Epidermal melanocyte (primary cell): ENCODE data around the gene MDM1.

Experiments
- DNase-seq: peaks from one replicate; pipeline ENCODE4 v3.0.0; 2011; ENCODE audit warnings: low spot score; ENCODE audit not compliant: insufficient read length

Gene MDM1, protein sequence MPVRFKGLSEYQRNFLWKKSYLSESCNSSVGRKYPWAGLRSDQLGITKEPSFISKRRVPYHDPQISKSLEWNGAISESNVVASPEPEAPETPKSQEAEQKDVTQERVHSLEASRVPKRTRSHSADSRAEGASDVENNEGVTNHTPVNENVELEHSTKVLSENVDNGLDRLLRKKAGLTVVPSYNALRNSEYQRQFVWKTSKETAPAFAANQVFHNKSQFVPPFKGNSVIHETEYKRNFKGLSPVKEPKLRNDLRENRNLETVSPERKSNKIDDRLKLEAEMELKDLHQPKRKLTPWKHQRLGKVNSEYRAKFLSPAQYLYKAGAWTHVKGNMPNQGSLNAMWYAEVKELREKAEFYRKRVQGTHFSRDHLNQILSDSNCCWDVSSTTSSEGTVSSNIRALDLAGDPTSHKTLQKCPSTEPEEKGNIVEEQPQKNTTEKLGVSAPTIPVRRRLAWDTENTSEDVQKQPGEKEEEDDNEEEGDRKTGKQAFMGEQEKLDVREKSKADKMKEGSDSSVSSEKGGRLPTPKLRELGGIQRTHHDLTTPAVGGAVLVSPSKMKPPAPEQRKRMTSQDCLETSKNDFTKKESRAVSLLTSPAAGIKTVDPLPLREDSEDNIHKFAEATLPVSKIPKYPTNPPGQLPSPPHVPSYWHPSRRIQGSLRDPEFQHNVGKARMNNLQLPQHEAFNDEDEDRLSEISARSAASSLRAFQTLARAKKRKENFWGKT

DNA sequence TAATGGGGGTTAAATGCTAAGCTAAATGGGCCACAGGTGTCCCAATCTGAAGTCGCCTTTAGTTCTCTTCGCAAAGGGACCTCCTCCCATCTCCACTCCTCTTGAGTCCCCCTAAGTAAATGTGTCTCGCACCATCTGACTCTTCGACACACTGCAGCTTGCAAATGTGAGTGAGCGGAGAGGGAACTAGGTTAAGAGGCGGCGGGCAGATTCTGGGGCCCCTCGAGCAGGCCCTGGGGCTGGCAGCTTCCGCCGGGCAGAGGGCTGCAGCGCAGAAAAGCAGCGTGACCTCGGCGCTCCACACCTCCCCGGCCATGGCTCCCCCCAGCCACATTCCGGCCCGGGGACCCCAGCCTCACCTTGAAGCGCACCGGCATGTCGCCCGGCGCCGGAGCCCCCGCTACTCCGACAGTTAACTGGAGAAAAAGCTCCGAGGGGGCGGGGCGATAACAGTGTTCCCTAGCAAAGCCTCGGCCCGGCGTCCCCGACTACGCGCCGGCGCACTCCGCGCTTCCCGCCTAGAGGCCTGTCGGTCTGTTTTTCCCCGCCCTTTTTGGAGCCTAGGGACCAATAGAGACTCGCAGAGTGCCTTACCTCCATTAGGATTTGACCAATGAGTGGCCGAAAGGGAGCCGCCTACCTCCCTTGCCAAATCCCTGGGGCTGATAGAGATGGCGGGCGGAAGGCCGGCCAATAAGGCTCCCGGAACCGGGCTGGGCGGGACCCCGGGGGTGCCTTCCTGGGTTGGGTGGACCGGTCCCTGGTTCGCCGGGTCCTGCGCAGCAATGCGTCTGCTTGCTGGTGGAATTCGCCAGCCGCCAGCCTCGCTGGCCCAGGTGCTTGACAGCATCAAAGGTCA is at the start of gene MDM1:
MDM1 (minus strand) TSS at position 494 of the 859 bp plus-strand sequence; CDS start at position 377, 117 bp downstream.
- DNase-seq, result peak; percentile 94

DNA sequence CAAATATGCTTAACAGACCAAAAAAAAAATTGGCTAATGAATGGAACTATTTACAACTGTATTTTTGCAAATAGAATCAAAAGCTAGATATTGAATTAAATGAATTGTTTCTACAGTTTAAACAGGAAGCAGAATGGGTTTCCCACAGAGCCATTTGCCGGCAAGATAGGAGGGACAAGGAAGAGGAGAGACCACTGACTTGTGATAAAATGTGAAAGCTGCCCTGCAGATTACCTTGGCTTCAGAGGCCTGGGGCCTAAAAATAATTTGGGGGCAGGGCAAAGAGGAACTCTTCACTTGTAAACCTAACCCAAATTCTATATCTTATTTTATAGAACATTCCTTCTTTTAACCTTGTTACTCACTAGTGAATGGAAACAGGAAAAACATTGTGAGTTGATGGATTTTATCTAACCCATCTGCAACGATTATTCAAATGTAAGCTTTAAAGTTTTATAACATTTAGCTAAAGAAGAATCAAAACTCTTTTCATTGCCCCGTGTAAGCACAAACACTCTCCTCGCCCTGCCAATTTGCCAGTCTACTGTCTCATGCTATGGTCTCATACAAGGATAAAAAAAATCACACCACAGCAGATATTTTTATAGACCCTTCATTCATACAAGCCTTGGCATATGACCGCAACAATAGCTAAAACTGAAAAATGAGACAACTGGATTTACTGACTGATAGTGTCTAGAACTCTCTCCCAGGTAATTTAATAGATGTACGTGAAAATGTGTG is 49.5 kb upstream of the MDM1 start:
- no peak for DNase-seq

DNA sequence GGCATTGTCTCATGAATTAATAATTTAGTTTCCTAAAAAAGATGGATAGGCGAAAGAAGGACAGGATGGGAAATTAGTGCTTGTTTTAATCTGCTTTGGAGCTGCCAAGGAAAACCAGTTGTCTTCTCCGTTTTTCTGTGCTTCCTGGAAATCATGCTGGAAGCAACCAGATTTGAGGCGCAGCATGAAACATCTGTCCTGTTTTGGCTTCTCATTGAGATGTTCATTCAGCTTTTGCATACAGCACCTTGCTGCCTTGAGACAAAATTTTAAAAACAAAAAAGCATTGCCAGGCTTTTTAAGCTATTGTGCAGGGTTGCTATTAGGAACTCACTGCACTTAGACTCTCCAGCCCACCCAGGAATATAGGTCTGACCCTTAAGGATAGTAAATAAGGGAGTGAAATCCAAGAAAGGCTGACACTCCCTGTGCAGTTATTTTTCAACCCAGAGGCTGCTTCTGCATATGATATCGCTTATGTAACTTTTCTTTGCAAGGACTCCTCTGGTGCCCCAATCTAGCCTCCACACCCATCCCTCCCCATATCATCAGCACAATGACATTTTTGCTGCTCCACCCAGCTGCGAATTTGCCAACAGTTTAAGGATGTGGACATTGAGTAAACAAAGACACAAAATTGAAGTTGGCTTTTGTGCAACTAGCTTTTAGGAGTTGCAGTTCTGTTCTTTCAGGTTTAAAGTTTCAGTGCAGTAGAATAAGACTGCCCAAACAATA is 46.9 kb upstream of the MDM1 start:
- no peak for DNase-seq

DNA sequence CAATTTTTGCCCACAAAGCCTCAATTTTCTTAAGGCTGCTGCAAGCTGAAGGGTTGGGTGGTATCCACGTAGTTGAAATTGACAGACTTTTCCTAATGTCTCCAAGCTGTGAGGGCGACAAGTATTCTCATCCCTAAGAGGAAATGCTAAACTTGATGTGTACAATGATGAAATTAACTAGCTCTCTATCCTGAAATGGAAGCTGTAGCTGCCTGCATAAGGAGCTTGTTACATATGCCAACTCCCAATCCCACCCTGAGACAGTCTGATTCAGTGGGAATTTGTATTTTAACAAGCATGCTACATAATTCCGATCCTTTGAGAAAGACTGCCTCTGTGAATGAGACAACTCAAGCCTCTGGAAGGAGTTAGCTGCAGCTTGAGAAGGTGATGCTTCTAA is 45.7 kb upstream of the MDM1 start:
- no peak for DNase-seq

DNA sequence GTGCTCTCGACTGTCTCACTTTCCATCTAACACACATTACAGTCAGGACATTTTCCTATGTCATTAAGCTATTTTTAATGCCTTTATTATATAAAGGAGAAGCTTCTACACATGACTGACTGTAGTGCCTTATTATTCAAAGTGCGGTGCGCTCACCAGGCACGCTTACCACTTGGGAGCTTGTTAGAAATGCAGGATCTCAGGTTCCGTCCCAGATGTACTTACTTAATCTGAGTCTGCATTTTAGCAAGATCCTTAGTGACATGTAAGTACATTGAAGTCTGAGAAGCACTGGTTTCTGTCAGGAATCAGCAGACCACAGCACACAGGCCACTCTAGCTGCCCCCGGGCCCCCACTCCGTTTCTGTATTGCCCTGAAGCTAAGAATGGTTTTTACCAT is 44.7 kb upstream of the MDM1 start:
- no peak for DNase-seq

DNA sequence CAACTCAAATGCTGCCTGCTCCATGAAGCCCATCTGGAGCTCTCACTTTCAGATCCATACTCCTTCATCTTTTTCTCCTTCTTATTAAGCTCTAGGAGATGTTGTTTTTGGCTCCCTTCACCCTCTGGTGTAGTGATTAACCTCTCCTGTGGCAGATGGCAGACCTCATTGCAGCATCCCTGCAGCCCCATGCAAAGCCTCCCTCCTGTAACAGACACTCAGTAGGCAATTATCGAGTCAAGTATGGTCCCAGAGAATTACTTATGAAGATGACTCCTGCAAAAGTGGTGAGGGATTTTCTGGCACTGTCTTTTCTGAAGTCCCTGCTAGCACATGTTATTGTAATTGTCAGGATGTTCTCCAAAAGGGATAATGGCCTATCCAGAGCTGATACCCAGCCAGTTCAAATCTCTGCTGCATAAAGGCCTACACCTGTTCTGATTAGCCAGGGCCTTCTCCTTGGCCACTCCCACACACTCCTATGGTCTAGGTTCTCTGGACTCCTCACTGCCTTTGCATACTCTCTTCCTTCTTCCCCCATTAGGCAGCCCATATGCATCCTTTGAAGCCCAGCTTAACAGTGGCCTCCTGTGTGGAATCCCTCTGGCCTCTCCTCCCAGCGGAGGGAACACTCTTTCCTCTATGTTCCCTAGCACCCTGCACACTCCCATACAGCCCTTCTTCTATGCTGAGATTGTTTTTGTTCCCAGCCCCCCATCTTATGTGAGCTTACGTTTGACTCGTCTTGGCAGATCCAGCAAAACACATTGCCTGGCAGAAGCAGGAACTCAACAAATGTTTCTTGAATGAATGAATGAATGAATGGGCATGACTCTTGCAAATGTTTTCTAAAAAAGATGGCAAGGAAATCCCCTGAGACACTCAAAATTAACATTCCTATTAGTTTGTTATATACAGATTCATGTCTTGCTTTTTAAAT is 43.9 kb upstream of the MDM1 start:
- DNase-seq, result no peak

DNA sequence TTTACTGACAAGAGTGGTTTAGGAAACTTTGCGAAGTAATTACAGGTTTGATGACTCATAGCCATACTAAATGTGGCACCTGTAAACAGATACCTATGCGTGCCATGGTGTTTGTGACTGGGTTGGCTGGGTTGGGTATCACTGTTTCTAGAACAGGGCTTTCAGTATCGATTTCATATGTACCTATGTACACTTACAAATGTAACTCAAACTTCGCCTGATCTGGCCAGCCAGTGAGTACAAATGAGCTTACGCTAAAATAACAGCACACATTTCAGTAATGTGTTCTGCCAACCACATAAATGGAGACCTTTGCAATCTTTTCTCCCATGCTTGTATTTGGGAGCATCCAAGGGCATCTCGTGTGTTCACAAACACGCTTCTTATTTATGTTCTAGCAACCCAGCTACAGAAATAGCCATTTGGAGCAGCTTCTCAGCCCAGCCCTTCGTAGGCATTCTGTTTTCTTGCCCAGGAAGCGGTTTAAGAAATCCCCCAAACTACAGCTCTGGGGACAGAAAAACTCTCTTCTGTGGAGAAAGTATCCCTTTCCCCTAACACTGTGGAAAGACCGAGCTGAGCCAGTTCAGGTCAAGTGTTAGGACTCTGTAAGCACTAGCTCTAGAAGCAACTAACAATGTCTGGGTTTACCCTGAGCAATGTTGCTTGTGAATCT is 42.3 kb upstream of the MDM1 start:
- DNase-seq, result no peak

DNA sequence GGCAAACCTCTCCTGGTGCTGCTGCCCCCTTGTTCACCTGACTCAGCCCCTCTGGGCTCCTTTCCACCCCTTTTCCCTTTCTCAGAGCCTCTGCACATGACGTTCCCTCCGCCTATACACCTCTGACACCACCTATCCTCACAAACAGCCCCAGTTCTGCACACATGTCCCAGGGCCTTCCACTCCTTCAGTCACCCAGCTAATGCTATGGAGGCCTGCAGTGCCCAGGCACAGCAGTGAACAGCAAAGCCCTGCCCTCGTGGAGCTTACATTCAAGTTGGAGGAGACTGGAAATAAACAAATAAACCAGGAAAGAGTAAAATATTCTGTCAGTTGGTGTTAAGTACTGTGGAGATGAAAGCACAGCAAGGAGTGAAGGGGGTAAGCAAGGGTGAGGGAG is 38.5 kb upstream of the MDM1 start:
- DNase-seq, result no peak

DNA sequence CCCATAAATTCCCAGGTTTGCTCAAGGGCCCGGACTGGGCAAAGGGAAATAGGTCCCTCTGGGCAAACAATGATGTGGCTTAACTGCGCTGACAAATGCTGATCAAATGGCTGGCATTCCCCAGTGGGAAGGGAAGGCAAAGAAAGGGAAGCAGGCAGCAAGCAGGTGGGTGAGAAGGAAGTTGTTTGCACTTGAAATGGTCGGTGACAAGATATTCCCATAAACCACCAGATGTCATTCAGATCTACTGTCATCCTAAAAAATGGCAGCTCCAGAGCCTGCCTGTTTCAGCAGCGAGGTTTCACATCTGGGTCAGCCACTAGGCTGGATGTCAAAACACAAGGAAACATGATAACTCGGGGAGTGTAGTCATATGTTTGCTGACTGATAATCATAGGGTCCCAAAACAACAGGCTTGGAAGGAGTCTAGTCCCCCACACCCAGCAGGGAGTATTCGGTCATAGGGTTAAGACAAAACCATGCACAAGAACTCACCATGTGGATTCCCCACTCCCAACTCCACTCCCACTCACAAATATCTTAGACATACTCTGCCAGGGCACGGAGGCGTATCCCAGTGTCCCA is 37.9 kb upstream of the MDM1 start:
- no peak for DNase-seq

DNA sequence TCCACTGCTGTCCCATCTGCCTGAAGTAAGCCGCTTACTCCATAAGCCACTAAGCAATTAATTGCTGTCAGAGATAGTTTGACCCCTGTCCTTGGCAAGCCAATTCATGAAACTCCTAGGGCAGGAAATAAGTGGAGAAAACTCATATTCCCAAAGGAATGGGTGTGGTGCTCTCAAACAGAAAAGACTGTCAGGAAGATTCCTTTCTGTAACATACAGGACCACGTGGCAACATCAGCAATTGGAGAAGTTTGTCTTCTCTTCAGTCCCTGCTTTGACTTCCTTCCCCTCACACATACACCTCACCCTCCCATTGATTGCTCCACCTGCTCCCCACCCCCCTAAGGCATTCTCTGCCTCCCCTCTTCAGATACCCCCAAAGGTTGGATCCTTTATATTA is 36.2 kb upstream of the MDM1 start:
- no peak for DNase-seq

DNA sequence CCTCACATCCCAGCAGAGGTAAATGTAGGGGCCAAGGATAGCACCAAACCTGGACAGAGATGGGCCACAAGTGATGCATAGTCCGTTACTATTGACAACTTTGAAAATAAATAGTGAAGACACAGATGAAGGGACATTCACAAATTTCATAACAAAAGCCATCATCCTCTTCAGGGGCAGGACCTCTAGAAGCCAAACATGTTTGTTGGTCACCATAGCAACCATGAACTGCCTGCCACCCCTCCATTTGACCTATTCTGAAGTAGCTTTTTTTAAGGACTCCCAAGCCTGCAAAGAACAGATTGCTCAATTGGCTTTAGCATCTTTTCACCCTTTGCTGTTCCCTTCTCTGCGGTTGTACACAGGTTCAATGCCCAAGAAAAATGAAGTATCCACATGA is 35.7 kb upstream of the MDM1 start:
- no peak for DNase-seq

DNA sequence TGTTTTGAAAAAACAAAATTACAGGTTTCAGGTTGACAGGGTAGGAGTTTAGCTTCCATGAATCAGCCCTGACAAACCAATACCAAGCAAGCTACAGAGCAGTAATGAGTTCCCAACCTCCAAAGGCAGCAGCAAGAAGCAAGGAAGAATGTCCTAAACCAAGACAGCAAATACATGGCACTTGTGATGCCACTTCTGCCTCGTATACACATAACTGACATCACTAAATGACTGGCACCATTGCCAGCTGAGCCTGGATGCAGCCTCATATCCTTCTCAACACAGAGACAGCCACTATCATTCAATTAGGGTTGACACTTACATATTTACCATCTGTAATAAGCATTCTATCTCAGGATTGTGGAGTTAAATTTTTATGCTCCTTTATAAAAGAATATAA is 35.0 kb upstream of the MDM1 start:
- no peak for DNase-seq

DNA sequence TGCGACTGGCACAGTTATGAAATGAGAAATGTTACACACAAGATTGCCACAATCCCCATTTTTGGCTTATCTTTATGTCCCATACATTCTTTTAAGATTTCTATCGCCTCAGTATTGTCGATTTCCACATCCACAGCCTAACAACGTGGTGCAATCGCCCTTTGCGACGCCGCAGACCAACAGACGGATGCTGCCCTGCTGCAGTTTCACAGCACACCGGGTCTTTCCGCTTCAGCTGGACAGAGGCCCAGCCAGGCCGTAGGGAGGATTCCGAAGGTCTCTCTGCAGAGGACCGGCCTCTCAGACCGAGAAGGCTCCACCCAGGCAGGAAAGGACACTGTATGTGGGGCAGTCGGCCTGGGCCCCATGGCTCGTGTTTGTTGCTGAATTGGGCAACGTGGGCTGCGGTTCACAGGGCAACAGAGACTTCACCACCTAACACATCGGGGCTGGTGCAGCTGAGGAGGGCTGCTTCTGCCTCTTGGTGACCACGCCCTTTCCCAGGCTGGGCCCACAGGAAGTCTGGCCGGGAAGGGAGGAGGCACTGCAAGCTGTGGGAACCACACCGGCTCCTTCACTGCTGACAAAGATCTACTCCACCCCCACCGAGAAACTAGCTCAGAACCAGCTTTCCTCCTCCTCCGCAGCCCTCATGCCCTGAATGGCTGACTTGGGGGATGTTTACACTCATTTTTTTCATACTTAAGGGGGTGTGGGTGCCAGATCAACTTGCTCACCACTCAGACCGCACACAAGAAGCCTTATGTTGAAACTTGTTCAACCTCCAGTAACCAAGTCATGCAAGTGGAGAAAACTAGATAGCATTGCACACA is 32.9 kb upstream of the MDM1 start:
- peak; percentile 83 for DNase-seq

DNA sequence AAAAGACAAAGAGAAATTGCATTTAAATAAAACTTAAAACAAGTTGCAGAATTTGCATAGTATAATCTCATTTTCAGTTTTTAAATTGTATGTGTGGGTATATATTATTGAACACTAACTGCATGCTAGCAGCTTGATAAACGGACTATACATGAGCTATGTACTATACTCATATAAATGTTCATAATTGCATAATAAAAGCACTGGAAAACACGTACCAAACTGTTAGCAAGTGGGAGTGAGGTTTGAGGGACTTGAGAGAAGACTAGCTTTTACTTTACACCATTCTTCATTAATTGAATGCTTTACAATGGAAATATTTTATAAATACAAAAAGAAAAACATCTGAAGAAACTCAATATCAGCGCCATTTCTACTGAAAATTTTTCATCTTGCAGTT is 32.2 kb upstream of the MDM1 start:
- DNase-seq, result no peak

DNA sequence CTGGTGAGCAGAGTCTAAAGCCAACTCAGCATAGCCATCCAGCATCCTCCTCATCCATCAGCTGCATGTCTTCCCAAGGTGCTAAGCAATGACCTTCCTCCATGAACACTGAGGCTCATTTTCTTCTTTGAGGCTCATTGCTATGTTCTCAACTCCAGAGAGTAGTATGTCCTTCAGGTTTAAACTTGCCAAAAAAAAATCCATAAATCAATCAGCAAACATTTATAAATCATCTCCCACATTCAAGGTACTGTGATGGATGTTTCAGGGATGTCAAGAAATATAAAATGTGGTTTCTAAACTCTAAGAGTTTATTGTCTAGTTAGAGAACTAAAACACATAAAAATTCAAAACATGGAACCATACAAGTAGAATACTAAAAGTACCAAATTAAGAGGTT is 29.8 kb upstream of the MDM1 start:
- DNase-seq, result no peak

DNA sequence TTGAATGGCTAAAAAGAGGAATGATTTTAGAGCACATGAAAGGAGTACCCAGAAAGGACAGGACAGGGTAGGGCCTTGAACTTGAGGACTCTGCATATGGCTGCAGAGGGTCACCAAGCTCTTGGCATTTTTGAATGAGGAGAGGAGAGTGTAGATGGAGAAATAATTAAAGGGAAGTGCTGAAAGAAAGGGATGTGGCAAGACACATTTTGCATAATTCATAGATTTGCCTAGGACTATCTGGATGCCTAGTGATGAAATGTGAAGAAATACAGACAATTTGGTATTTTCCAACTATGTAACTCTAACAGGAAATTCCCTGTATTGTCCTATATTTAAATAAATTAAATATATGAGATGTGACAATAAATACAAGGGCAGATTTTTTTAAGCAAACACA is 27.5 kb upstream of the MDM1 start:
- no peak for DNase-seq
